Brain pericyte (primary cell): Measurements from ENCODE around the gene HLA-DMA.
"Not testable (repeated sequence)": the region's sequence is repeated elsewhere in the genome, so short reads cannot be mapped to it uniquely, and the experiment has no call there.

Experiments
- DNase-seq: peaks from one replicate; pipeline ENCODE4 v3.0.0-alpha.2; 2012; ENCODE audit warnings: low read depth, low spot score

HLA-DMA gene

GRCh38 chr6:32954986-32955802, 2.3 kb upstream of the HLA-DMA start:
- DNase-seq = no peak

GRCh38 chr6:32954267-32954666, 1.4 kb upstream of the HLA-DMA start:
- no peak for DNase-seq

GRCh38 chr6:32953775-32954174, 878 bp upstream of the HLA-DMA start:
- no peak for DNase-seq

GRCh38 chr6:32950449-32950848, 2.4 kb downstream of the HLA-DMA start:
- DNase-seq = no peak

- DNase-seq = no peak
These were observed 2.9 kb downstream of the HLA-DMA start for GRCh38 chr6:32950010-32950409.

- no peak for DNase-seq
These were observed 3.8 kb downstream of the HLA-DMA start for GRCh38 chr6:32949113-32949512.

- DNase-seq = no peak
These were observed 5.1 kb downstream of the HLA-DMA start for GRCh38 chr6:32947552-32948465.

- DNase-seq = no peak
These were observed 6.0 kb downstream of the HLA-DMA start for GRCh38 chr6:32946893-32947292.

GRCh38 chr6:32945953-32946352, 6.9 kb downstream of the HLA-DMA start:
- no peak for DNase-seq

GRCh38 chr6:32945108-32945760, 7.7 kb downstream of the HLA-DMA start:
- no peak for DNase-seq

- DNase-seq = no peak
These were observed 8.8 kb downstream of the HLA-DMA start for GRCh38 chr6:32943864-32944649.

GRCh38 chr6:32942555-32943123, 10.3 kb downstream of the HLA-DMA start:
- DNase-seq = not testable (repeated sequence)

- DNase-seq = no peak
These were observed 11.6 kb downstream of the HLA-DMA start for GRCh38 chr6:32941214-32941768.

GRCh38 chr6:32940656-32941213, 12.2 kb downstream of the HLA-DMA start, which contains the start of gene HLA-DMB:
Gene HLA-DMB (minus strand): TSS chr6:32941028. CDS start chr6:32940807, 221 bp downstream.
- DNase-seq = no peak

GRCh38 chr6:32938494-32938893, 14.4 kb downstream of the HLA-DMA start:
- no peak for DNase-seq

GRCh38 chr6:32937230-32937633, 15.7 kb downstream of the HLA-DMA start:
- DNase-seq = no peak

- no peak for DNase-seq
These were observed 16.4 kb downstream of the HLA-DMA start for GRCh38 chr6:32936239-32937152.

GRCh38 chr6:32935551-32936238, 17.2 kb downstream of the HLA-DMA start:
- DNase-seq = no peak
